BJ (cell line): ENCODE data around the gene C10orf143. TPM values are rescaled to one million over a fixed set of nuclear protein-coding genes. Genes with fewer than 3 reads are reported as not detected.

Experiments
- CTCF ChIA-PET: fragments of 350-600 bp; formaldehyde crosslinking; extraction: SDS; loops from one replicate; lab custom pipeline; 2021; ENCODE audit warnings: antibody characterized with exemption, inconsistent platforms; lab: Yijun Ruan, JAX
- POLR2A ChIA-PET: fragments of 300-600 bp; sonication (Branson Sonifier 250); formaldehyde crosslinking; extraction: SDS; loops from one replicate; lab custom pipeline; 2021; ENCODE audit warnings: antibody characterized with exemption; lab: Charles Lee
- DNase-seq: peaks from one replicate; pipeline ENCODE4 v3.0.0-alpha.2; 2011; ENCODE audit warnings: low read depth
- H3K27me3 ChIP-seq: 2 replicates; pipeline ENCODE4 v1.6.0; 2011; ENCODE audit warnings: low read length; ENCODE audit not compliant: control insufficient read depth, insufficient read depth
- H3K36me3 ChIP-seq: 2 replicates; pipeline ENCODE4 v1.5.1; 2011; ENCODE audit warnings: low read length; ENCODE audit not compliant: control insufficient read depth, insufficient read depth
- H3K4me3 ChIP-seq: 2 replicates; pipeline ENCODE4 v1.5.1; 2011; ENCODE audit warnings: low read depth, mild to moderate bottlenecking, control low read depth, low read length
- polyA plus RNA-seq: library from polyadenylated mRNA; depleted of rRNA; stranded (reverse); fragments of >200 nt; gene quantifications from 2 replicates; pipeline ENCODE4 v1.2.3, GENCODE V29; 2011
- TF ChIP-seq, protein P1 (sequence below): IDR thresholded peaks from 2 replicates; pipeline ENCODE4 v1.5.1; 2011; ENCODE audit warnings: low read depth, mild to moderate bottlenecking, control low read depth, inconsistent platforms, low read length, moderate library complexity; ENCODE audit not compliant: insufficient read depth

The C10orf143 gene
- polyA plus RNA-seq, 1 experiment: 2.0 TPM

DNA sequence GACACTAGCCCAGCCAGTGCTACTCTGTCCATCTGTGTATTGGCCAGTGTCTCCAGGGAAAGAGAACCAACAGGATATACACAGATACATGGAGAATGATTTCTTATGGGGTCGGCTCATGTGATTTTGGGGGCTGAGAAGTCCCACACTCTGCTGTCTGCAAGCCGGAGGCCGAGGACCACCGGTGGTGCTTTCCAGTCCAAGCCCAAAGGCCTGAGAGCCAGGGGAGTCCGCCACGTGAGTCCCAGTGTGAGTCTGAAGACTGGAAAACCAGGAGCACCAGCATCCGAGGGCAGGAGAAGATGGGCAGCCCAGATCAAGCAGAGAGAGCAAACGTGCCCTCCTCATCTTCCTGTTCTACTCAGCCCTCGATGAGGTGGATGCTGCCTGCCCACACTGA is 71.5 kb downstream of the C10orf143 start:
- CTCF ChIA-PET: no interaction called here
- POLR2A ChIA-PET: no interaction called here
- H3K27me3 ChIP-seq: no peaks in the 10 kb centered on the region; the same call in 1 of the 2 replicates

DNA sequence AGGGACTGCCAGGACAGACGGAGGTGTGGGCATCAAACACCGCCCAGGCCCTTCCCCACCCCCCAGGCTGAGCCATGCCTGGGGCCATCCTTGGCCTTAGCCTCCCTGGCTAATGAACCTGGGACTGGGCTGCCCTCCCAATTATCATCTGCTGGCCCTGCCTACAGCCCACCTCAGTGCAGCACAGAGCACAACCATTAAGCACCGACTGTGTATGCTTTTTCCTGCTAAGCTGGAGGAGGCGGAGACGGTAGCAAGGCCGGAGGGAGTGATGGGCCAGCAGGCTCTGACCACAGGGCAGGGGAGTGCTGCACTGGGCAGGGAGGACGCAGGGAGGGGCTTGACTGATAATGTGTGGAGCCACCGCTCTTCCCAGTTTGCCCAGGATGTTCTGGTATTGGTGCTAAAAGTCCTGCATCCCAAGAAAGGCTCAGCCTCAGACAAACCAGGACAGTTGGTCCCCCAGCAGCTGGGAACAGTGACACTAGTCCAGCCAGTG is 72.0 kb downstream of the C10orf143 start:
- TF ChIP-seq, protein P1, sequence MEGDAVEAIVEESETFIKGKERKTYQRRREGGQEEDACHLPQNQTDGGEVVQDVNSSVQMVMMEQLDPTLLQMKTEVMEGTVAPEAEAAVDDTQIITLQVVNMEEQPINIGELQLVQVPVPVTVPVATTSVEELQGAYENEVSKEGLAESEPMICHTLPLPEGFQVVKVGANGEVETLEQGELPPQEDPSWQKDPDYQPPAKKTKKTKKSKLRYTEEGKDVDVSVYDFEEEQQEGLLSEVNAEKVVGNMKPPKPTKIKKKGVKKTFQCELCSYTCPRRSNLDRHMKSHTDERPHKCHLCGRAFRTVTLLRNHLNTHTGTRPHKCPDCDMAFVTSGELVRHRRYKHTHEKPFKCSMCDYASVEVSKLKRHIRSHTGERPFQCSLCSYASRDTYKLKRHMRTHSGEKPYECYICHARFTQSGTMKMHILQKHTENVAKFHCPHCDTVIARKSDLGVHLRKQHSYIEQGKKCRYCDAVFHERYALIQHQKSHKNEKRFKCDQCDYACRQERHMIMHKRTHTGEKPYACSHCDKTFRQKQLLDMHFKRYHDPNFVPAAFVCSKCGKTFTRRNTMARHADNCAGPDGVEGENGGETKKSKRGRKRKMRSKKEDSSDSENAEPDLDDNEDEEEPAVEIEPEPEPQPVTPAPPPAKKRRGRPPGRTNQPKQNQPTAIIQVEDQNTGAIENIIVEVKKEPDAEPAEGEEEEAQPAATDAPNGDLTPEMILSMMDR: no peak
- no peaks in the 10 kb centered on the region for H3K36me3 ChIP-seq
- no peak overlapping the region for H3K4me3 ChIP-seq
- ChIA-PET CTCF (no interaction called here), POLR2A (no interaction called here)
- DNase-seq: no peak
- no peaks in the 10 kb centered on the region; the same call in 1 of the 2 replicates for H3K27me3 ChIP-seq

More for the DNA sequence above, 71.5 kb downstream of the C10orf143 start:
- no peaks in the 10 kb centered on the region for H3K36me3 ChIP-seq
- TF ChIP-seq, protein P1: no peak
- no peak overlapping the region for H3K4me3 ChIP-seq
- DNase-seq: no peak

DNA sequence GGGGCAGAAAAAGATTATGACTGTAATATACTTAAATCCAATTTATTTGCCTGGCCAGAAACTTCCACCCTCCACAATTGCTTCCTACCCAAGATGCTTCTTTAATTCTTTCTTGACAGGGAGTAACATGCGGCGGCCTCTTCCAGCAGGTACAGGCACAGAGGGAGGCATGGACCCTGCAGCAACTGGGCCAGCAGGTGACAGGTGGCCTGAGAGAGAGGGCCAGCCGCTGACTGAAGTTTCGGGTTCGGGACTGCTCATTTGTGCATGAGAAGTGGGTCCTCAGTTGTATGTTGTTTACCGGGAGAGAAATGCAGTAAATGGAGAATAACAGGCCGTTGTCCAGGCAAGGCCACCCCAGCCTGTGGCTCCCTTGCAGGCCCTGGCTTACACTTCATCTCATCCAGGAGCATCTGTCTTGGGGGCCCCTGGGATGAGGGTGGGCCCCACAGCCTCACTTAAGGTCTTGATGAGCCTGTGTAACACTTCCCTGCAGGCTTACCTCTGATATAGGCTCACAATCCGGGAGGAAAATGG is 72.5 kb downstream of the C10orf143 start:
- ChIA-PET POLR2A (no interaction called here), CTCF (interaction anchor here (0.9 kb wide), 1 partner anchor 9 kb away, joined by 3 read pairs; no protein-coding TSS in a partner anchor)
- TF ChIP-seq, protein P1: no peak

DNA sequence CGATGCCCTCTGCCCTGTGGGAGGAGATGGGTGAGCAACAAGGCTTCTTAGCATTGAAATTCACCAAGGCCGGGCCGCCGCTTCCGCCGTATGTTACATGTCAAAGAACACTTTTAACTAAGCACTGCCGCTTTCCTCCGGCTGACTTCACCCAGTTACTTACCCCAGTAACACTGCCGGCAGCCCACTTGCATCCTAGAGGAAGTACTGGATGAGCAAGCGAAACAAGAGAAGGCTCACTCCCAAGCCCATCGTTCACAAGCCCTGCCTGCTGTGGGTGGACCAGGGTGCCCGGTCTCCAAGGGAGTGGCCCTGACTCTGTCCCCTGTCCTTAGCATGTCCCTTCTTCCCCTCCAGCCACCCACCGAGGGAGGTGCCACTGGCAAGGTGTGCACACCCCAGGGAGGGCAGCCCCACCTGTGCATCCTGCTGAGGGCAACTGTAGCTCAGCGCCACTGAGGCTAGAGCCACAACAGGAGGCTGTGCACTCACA is 73.4 kb downstream of the C10orf143 start:
- Histone ChIP-seq H3K36me3 (no peaks in the 10 kb centered on the region), H3K27me3 (no peaks in the 10 kb centered on the region; the same call in 1 of the 2 replicates), H3K4me3 (no peak overlapping the region)
- CTCF ChIA-PET: interaction anchor here (0.9 kb wide), 1 partner anchor 8 kb away, joined by 3 read pairs; no protein-coding TSS in a partner anchor
- POLR2A ChIA-PET: no interaction called here
- DNase-seq: no peak
- TF ChIP-seq, protein P1: no peak

More for the DNA sequence above, 72.5 kb downstream of the C10orf143 start:
- no peak for DNase-seq
- Histone ChIP-seq H3K4me3 (no peak overlapping the region), H3K27me3 (no peaks in the 10 kb centered on the region; the same call in 1 of the 2 replicates), H3K36me3 (no peaks in the 10 kb centered on the region)

DNA sequence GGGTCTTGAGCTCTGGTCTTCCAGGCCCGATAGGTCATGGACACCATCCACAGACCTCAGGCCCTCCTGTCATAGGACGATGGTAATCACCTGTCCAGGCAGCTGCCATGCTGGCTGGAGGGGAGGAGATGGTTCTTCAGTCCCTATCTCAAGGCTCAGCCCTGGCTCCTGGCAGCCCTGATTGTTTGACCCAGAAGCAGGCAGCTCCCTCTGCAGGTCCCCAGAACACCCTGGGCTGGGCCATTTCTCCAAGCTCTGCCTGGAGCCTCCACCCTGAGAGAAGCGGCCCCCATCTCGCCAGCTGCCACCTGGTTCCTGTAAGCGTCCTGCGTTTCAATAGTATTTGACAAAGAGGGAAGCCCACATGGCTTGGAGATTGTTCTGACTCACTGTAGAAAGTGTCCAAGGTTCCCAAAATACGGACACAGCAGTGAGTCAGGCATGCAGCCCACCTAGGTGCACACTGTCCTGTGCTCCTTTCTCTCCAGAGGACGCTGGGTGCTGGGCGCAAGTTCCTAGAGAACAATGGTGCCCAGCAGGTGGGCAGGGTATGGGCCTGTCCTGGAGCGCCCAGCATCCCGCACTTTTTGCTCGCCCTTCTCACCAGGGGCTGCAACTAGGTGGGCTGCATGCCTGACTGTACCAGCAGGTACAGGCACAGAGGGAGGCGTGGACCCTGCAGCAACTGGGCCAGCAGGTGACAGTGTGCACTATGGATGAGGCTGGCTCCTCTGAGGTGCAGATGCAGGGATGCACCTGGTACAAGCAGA is 74.1 kb downstream of the C10orf143 start:
- ChIA-PET CTCF (no interaction called here), POLR2A (no interaction called here)
- TF ChIP-seq, protein P1: no peak
- DNase-seq: no peak
- Histone ChIP-seq H3K36me3 (no peaks in the 10 kb centered on the region), H3K4me3 (no peak overlapping the region), H3K27me3 (no peaks in the 10 kb centered on the region; the same call in 1 of the 2 replicates)
